B cell (primary cell): Measurements from ENCODE around the gene SRRD.

Experiments used
- EZH2 ChIP-seq: IDR thresholded peaks from 2 replicates; pipeline ENCODE4 v1.6.1; 2012; ENCODE audit warnings: borderline replicate concordance, low read depth, mild to moderate bottlenecking, moderate library complexity, low read length; ENCODE audit not compliant: insufficient read depth, poor library complexity, severe bottlenecking
- TF ChIP-seq, protein P1 (sequence below): fragments of 200-600 bp; IDR thresholded peaks from one replicate; pipeline ENCODE4 v1.8.0; 2022; ENCODE audit warnings: antibody characterized with exemption, mild to moderate bottlenecking

GRCh38 chr22:26476705-26477340, 6.9 kb upstream of the SRRD start:
- TF ChIP-seq, protein P1, sequence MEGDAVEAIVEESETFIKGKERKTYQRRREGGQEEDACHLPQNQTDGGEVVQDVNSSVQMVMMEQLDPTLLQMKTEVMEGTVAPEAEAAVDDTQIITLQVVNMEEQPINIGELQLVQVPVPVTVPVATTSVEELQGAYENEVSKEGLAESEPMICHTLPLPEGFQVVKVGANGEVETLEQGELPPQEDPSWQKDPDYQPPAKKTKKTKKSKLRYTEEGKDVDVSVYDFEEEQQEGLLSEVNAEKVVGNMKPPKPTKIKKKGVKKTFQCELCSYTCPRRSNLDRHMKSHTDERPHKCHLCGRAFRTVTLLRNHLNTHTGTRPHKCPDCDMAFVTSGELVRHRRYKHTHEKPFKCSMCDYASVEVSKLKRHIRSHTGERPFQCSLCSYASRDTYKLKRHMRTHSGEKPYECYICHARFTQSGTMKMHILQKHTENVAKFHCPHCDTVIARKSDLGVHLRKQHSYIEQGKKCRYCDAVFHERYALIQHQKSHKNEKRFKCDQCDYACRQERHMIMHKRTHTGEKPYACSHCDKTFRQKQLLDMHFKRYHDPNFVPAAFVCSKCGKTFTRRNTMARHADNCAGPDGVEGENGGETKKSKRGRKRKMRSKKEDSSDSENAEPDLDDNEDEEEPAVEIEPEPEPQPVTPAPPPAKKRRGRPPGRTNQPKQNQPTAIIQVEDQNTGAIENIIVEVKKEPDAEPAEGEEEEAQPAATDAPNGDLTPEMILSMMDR: no peak
- no peak for TF ChIP-seq EZH2
